ENCODE measurements around the gene ADAMTS9. TPM values are rescaled to one million over a fixed set of nuclear protein-coding genes. Genes with fewer than 3 reads are reported as not detected.

ADAMTS9 gene
- polyA plus RNA-seq, 1 experiment, result 1.1 TPM

DNA sequence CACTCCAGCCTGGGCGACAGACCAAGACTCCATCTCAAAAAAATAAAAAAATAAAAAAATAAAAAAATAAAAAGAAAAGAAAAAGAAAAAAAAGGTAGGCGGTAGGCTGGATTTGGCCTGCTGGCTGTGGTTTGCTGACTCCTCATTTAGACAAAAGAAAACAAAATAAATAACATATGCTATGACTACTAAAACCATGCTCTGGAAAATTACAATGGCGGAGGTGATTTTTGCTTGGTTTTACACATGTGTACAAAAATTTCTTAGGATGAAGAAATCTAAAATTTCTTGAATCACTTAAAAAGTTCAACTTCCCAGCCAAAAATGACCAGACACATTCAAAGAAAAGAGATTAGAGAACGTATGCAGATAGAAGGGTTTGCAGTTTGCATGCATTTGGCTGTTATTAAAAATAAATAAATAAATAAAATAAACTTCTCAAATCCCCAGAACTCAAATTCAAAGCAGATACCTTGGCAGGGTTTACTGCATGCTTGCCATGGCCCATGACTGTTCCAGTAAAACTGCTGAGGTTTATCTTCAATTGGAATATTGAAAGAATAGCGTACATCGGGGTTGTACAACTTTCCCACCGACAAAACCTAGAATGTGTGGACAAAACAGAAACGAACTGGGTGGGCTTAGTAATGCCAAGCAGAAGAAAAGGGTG lies 65.9 kb downstream of the ADAMTS9 start:
- TF ChIP-seq, protein P1, sequence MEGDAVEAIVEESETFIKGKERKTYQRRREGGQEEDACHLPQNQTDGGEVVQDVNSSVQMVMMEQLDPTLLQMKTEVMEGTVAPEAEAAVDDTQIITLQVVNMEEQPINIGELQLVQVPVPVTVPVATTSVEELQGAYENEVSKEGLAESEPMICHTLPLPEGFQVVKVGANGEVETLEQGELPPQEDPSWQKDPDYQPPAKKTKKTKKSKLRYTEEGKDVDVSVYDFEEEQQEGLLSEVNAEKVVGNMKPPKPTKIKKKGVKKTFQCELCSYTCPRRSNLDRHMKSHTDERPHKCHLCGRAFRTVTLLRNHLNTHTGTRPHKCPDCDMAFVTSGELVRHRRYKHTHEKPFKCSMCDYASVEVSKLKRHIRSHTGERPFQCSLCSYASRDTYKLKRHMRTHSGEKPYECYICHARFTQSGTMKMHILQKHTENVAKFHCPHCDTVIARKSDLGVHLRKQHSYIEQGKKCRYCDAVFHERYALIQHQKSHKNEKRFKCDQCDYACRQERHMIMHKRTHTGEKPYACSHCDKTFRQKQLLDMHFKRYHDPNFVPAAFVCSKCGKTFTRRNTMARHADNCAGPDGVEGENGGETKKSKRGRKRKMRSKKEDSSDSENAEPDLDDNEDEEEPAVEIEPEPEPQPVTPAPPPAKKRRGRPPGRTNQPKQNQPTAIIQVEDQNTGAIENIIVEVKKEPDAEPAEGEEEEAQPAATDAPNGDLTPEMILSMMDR (IDR thresholded peaks at IDR 0.05; ENCODE audit: low read depth, low read length), result no peak
- H3K27me3 ChIP-seq (ENCODE audit: control insufficient read depth, insufficient read depth, low read length), result no peaks in the 10 kb centered on the region
- POLR2A ChIA-PET, result no interaction called here
- H3K9me3 ChIP-seq (ENCODE audit: control insufficient read depth, insufficient read depth, low read length), result no peaks in the 10 kb centered on the region
- H3K4me3 ChIP-seq (ENCODE audit: low read depth, low read length), result no peak overlapping the region
- no peak overlapping the region for H3K27ac ChIP-seq (ENCODE audit: low read depth, low read length)
- CTCF ChIA-PET, result no interaction called here
- no peak for DNase-seq (ENCODE audit: low read depth, low spot score)

DNA sequence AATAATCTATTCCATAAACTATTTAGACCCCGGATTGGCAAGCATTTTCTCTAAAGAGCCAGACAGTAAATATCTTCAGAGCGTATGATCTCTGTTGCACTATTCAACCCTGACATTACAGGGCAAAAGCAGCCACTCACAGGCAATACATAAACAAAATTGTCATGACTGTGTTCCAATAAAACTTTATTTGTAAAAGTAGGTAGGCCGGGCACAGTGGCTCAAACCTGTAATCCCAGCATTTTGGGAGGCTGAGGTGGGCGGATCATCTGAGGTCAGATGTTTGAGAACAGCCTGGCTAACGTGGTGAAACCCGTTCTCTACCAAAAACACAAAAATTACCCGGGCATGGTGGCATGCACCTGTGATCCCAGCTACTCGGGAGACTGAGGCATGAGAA lies 66.5 kb downstream of the ADAMTS9 start:
- Histone ChIP-seq H3K27ac (ENCODE audit: low read depth, low read length) (no peak overlapping the region), H3K27me3 (ENCODE audit: control insufficient read depth, insufficient read depth, low read length) (no peaks in the 10 kb centered on the region), H3K4me3 (ENCODE audit: low read depth, low read length) (no peak overlapping the region), H3K9me3 (ENCODE audit: control insufficient read depth, insufficient read depth, low read length) (no peaks in the 10 kb centered on the region)
- no peak for DNase-seq (ENCODE audit: low read depth, low spot score)
- CTCF ChIA-PET, result no interaction called here
- TF ChIP-seq, protein P1 (IDR thresholded peaks at IDR 0.05; ENCODE audit: low read depth, low read length), result no peak
- POLR2A ChIA-PET, result no interaction called here

DNA sequence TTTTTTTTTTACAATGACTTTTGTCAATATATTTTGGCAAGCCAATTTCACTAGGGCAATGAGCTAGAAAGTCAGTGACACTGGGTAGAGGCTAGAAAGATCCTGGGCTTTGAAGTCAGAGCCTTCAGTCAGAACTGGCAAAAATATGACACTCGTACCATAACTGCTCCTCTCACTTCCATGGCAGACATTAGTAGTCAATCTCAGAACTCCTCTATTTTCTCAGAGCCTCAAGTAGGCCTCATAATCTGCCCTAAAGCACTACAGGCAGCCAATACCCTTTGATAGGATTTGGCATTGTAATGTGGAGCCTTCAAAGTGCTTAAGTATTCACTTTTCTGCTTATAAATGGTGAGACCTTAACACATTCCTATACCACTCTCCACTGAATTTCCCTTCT lies 67.8 kb downstream of the ADAMTS9 start:
- DNase-seq (ENCODE audit: low read depth, low spot score), result no peak
- H3K9me3 ChIP-seq (ENCODE audit: control insufficient read depth, insufficient read depth, low read length), result no peaks in the 10 kb centered on the region
- POLR2A ChIA-PET, result no interaction called here
- no peak overlapping the region for H3K4me3 ChIP-seq (ENCODE audit: low read depth, low read length)
- CTCF ChIA-PET, result no interaction called here
- TF ChIP-seq, protein P1 (IDR thresholded peaks at IDR 0.05; ENCODE audit: low read depth, low read length), result no peak
- H3K27me3 ChIP-seq (ENCODE audit: control insufficient read depth, insufficient read depth, low read length), result no peaks in the 10 kb centered on the region
- no peak overlapping the region for H3K27ac ChIP-seq (ENCODE audit: low read depth, low read length)

DNA sequence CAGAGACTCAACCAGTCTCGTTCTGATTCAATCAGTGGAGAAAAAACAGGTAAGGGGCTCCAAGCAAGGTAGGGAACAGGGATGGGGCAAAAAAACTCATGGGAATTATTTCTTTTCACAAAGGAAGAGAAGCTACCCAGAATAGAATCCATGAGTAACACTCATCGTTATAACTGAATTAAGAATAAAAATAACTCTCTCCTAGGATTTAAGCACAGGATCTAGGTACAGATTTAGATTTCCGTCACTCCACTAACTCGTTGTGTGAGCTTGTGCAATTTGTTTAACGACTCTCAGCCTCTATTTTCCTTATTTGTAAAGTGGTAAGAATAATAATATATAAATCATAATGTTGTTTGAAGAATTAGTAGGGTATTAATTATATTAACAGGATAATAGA lies 68.6 kb downstream of the ADAMTS9 start:
- no peak overlapping the region for H3K4me3 ChIP-seq (ENCODE audit: low read depth, low read length)
- TF ChIP-seq, protein P1 (IDR thresholded peaks at IDR 0.05; ENCODE audit: low read depth, low read length), result no peak
- CTCF ChIA-PET, result interaction anchor here (0.5 kb wide), 1 partner anchor 1012 kb away, joined by 4 read pairs; no protein-coding TSS in a partner anchor
- POLR2A ChIA-PET, result no interaction called here
- no peak for DNase-seq (ENCODE audit: low read depth, low spot score)
- no peak overlapping the region for H3K27ac ChIP-seq (ENCODE audit: low read depth, low read length)
- no peaks in the 10 kb centered on the region for H3K27me3 ChIP-seq (ENCODE audit: control insufficient read depth, insufficient read depth, low read length)
- H3K9me3 ChIP-seq (ENCODE audit: control insufficient read depth, insufficient read depth, low read length), result no peaks in the 10 kb centered on the region

DNA sequence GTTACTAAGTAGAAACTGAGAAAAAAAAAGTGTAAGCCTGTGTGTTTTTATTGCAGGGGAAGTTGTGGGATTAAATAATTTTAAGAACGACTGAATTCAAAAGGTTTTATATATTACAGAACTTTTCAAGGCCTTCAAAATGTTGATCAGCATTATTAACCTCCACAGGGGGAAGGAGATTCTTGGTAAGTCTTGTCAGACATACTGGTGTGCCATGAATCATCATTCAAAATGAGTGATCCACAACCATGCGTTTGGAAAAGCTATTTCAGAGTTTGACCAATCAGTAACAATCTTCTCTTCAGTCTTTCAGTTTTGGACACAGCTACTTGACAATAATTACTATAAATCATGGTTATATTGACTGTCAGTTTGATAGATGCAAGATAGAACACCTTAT lies 70.2 kb downstream of the ADAMTS9 start:
- ChIA-PET POLR2A (no interaction called here), CTCF (no interaction called here)
- no peaks in the 10 kb centered on the region for H3K27me3 ChIP-seq (ENCODE audit: control insufficient read depth, insufficient read depth, low read length)
- no peak overlapping the region for H3K27ac ChIP-seq (ENCODE audit: low read depth, low read length)
- TF ChIP-seq, protein P1 (IDR thresholded peaks at IDR 0.05; ENCODE audit: low read depth, low read length), result no peak
- no peak overlapping the region for H3K4me3 ChIP-seq (ENCODE audit: low read depth, low read length)
- no peak for DNase-seq (ENCODE audit: low read depth, low spot score)
- H3K9me3 ChIP-seq (ENCODE audit: control insufficient read depth, insufficient read depth, low read length), result no peaks in the 10 kb centered on the region

Measured in AG04450 (cell line).